HG03175 (cell line): ENCODE results near the gene PRDM4.
"Not testable (repeated sequence)": the region's sequence is repeated elsewhere in the genome, so short reads cannot be mapped to it uniquely, and the experiment has no call there.

ENCODE experiments used
- ATAC-seq: cut with Tn5 transposase; IDR thresholded peaks from one replicate; pipeline ENCODE4 v1.9.1; 2021; ENCODE audit warnings: mild to moderate bottlenecking, moderate library complexity; ENCODE audit not compliant: unreplicated experiment

Gene PRDM4

GRCh38 chr12:107702106-107702505, 58.8 kb downstream of the PRDM4 start:
- no peak for ATAC-seq

- not testable (repeated sequence) for ATAC-seq
These were observed 65.2 kb downstream of the PRDM4 start for GRCh38 chr12:107695772-107696171.

- ATAC-seq = peak; percentile 93
These were observed 75.3 kb downstream of the PRDM4 start, which contains the start of gene PWP1 for GRCh38 chr12:107685360-107686248. Gene PWP1 (plus strand): TSS chr12:107685799. CDS start chr12:107685900, 101 bp downstream.

GRCh38 chr12:107684990-107685359, 76.0 kb downstream of the PRDM4 start:
- no peak for ATAC-seq

- ATAC-seq = no peak
These were observed 76.7 kb downstream of the PRDM4 start for GRCh38 chr12:107684029-107684795.
